SU-DHL-6 (cell line): ENCODE data around the gene ZNF276.
"Not testable (repeated sequence)": the region's sequence is repeated elsewhere in the genome, so short reads cannot be mapped to it uniquely, and the experiment has no call there.

Source experiments
- H2AFZ ChIP-seq: fragments of 200-600 bp; sonication (generic); 2 replicates; pipeline ENCODE4 v1.6.1; 2014; ENCODE audit warnings: low read depth, mild to moderate bottlenecking, moderate library complexity, mixed read lengths, antibody characterized with exemption, low read length; ENCODE audit not compliant: severe bottlenecking
- H3F3A ChIP-seq: fragments of 200-600 bp; shearing (Covaris generic); 2 replicates; pipeline ENCODE4 v1.6.0; 2016; ENCODE audit warnings: antibody characterized with exemption, mild to moderate bottlenecking; ENCODE audit not compliant: insufficient read depth
- H3K27ac ChIP-seq: fragments of 200-600 bp; sonication (generic); 2 replicates; pipeline ENCODE4 v1.5.1; 2016; ENCODE audit warnings: low read depth, mild to moderate bottlenecking, low read length, moderate library complexity, mixed read lengths
- H3K27me3 ChIP-seq: fragments of 200-600 bp; sonication (generic), shearing (Covaris generic); 2 replicates; pipeline ENCODE4 v1.6.0; 2014; ENCODE audit warnings: mild to moderate bottlenecking, low read length
- H3K36me3 ChIP-seq: fragments of 200-600 bp; sonication (generic); 2 replicates; pipeline ENCODE4 v1.6.1; 2014; ENCODE audit warnings: mild to moderate bottlenecking, low read length, mixed read lengths
- H3K4me2 ChIP-seq: fragments of 300-600, 200-600 bp; shearing (Covaris generic), sonication (generic); 2 replicates; pipeline ENCODE4 v1.6.0; 2014; ENCODE audit warnings: low read length, low read depth, mild to moderate bottlenecking; ENCODE audit not compliant: poor library complexity, severe bottlenecking
- H3K4me3 ChIP-seq: fragments of 200-600 bp; sonication (generic); 2 replicates; pipeline ENCODE4 v1.5.1; 2014; ENCODE audit warnings: antibody characterized with exemption, low read length, mild to moderate bottlenecking, mixed read lengths; ENCODE audit not compliant: insufficient read depth, poor library complexity, severe bottlenecking
- H3K79me2 ChIP-seq: fragments of 200-600 bp; sonication (generic); 2 replicates; pipeline ENCODE4 v1.6.1; 2014; ENCODE audit warnings: mild to moderate bottlenecking, low read length, moderate library complexity; ENCODE audit not compliant: insufficient read depth
- H3K9ac ChIP-seq: fragments of 200-600 bp; sonication (generic); 2 replicates; pipeline ENCODE4 v1.7.0; 2014; ENCODE audit warnings: mild to moderate bottlenecking, low read length
- H3K9me2 ChIP-seq: fragments of 200-600 bp; sonication (generic); replicated peaks from 2 replicates; pipeline ENCODE4 v1.6.1; 2014; ENCODE audit warnings: low read length; ENCODE audit not compliant: insufficient read depth
- H3K9me3 ChIP-seq: fragments of 200-600 bp; sonication (generic); 2 replicates; pipeline ENCODE4 v1.6.1; 2014; ENCODE audit warnings: low read length, mixed read lengths; ENCODE audit not compliant: insufficient read depth
- H4K20me1 ChIP-seq: fragments of 200-600 bp; sonication (generic); 2 replicates; pipeline ENCODE4 v1.6.1; 2014; ENCODE audit warnings: low read depth, mild to moderate bottlenecking, antibody characterized with exemption, low read length, moderate library complexity, mixed read lengths
- CTCF ChIP-seq: fragments of 200-600 bp; sonication (generic); IDR thresholded peaks from one replicate; pipeline ENCODE4 v1.5.1; 2017; ENCODE audit warnings: antibody characterized with exemption, mild to moderate bottlenecking, low read length, moderate library complexity; ENCODE audit not compliant: insufficient read depth, poor library complexity, severe bottlenecking
- EZH2phosphoT487 ChIP-seq: fragments of 200-600 bp; sonication (generic), shearing (Covaris generic); conservative IDR thresholded peaks from 2 replicates; pipeline ENCODE4 v1.6.1; 2018; ENCODE audit warnings: mild to moderate bottlenecking, antibody characterized with exemption, low read length, moderate library complexity, mixed read lengths

The ZNF276 gene

GRCh38 chr16:89687092-89687940 lies 34.0 kb upstream of the ZNF276 start:
- peak overlapping the region; percentile 90 for H3K9ac ChIP-seq
- no peaks in the 10 kb centered on the region; the same call in 1 of the 2 replicates for H3K36me3 ChIP-seq
- peak overlapping the region; percentile 99 for H2AFZ ChIP-seq

DNA sequence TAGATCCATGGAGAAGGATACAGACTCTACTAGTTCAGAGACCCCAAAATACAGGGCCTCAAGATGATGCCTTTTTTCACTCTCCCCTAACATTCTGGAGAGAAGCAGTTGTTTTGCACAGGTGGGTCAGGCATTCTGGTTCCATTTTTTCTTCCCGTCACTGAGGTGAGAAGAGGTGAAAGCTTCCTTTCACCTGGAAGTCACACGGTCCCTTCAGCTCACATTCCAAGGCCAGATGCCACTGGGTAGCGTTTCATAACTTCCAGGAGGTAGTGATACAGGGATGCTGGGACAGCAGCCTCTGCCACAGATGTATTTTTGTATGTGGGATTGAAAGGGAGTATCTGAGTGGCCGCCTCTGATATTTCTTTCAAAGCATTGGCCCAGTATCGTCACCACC lies 32.9 kb upstream of the ZNF276 start:
- Histone ChIP-seq H3K27me3 (no peaks in the 10 kb centered on the region), H3K27ac (no peak overlapping the region), H4K20me1 (no peaks in the 10 kb centered on the region), H3K9me2 (no peaks in the 10 kb centered on the region), H3K36me3 (no peaks in the 10 kb centered on the region; the same call in 1 of the 2 replicates), H3F3A (peaks cover 4% of the 10 kb centered on the region), H2AFZ (no peak overlapping the region), H3K79me2 (peaks cover 8% of the 10 kb centered on the region), H3K9ac (no peak overlapping the region), H3K4me2 (no peak overlapping the region), H3K4me3 (no peak overlapping the region), H3K9me3 (no peaks in the 10 kb centered on the region)
- TF ChIP-seq EZH2phosphoT487: no peak
- TF ChIP-seq CTCF: no peak

More at GRCh38 chr16:89687092-89687940, 34.0 kb upstream of the ZNF276 start:
- peaks cover 8% of the 10 kb centered on the region for H3K79me2 ChIP-seq
- TF ChIP-seq CTCF (no peak), EZH2phosphoT487 (no peak)
- no peaks in the 10 kb centered on the region for H3K27me3 ChIP-seq
- no peaks in the 10 kb centered on the region for H4K20me1 ChIP-seq
- peak overlapping the region; percentile 98 for H3K4me2 ChIP-seq
- H3K9me3 ChIP-seq: no peaks in the 10 kb centered on the region
- peak overlapping the region; percentile 97 for H3K27ac ChIP-seq
- H3K9me2 ChIP-seq: no peaks in the 10 kb centered on the region
- peak overlapping the region; percentile 95 for H3K4me3 ChIP-seq
- H3F3A ChIP-seq: peaks cover 4% of the 10 kb centered on the region

DNA sequence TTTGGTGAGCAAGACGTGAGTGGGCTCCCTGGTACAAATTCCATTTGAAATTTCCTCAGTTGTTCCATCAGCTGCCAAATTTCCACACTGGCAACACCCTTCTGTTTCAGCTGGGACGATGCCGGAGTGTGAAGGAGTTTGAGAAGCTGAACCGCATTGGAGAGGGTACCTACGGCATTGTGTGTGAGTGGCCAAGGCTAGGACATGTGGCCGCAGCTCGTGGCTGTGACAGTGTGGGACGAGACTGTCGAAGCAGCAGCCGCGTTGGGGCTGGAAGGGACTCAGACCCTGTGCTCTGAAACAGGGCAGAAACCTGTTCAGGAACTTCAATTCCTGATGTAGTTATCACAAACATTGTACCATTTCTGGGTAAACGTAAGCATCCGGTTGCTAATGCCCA lies 32.2 kb upstream of the ZNF276 start:
- no peaks in the 10 kb centered on the region for H4K20me1 ChIP-seq
- H2AFZ ChIP-seq: no peak overlapping the region
- no peak overlapping the region for H3K27ac ChIP-seq
- H3K9me3 ChIP-seq: no peaks in the 10 kb centered on the region
- no peaks in the 10 kb centered on the region; the same call in 1 of the 2 replicates for H3K36me3 ChIP-seq
- H3K4me3 ChIP-seq: no peak overlapping the region
- H3K9ac ChIP-seq: no peak overlapping the region
- H3F3A ChIP-seq: peaks cover 4% of the 10 kb centered on the region
- H3K27me3 ChIP-seq: no peaks in the 10 kb centered on the region
- no peak for TF ChIP-seq EZH2phosphoT487
- TF ChIP-seq CTCF: no peak
- H3K9me2 ChIP-seq: no peaks in the 10 kb centered on the region
- H3K79me2 ChIP-seq: peaks cover 8% of the 10 kb centered on the region
- no peak overlapping the region for H3K4me2 ChIP-seq

DNA sequence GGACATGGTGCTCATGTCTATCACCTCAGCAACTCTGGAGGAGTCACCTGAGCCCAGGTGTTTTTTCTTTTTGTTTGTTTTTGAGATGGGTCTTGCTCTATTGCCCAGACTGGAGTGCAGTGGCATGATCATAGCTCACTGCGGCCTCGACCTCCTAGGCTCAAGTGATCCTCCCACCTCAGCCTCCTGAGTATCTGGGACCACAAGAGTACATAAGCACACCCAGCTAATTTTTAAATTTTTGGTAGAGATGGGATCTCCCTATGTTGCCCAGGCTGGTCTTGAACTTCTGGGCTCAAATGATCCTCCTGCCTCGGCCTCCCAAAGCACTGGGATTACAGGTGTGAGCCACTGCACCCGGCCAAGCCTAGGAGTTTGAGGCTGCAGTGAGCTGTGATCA lies 31.7 kb upstream of the ZNF276 start:
- not testable (repeated sequence) for H3K4me2 ChIP-seq

More for the DNA sequence above, 31.7 kb upstream of the ZNF276 start:
- H2AFZ ChIP-seq, H3K27ac ChIP-seq, H4K20me1 ChIP-seq, H3F3A ChIP-seq, H3K4me3 ChIP-seq, H3K79me2 ChIP-seq, H3K36me3 ChIP-seq, H3K9me2 ChIP-seq, H3K9me3 ChIP-seq, H3K27me3 ChIP-seq, H3K9ac ChIP-seq: not testable (repeated sequence)
